ENCODE results near the gene TRIO. TPM values are rescaled to one million over a fixed set of nuclear protein-coding genes. Genes with fewer than 3 reads are reported as not detected.

TRIO gene
- total and polyA plus RNA-seq, 2 of the 8 experiments (the other 6 are each of a cell fraction or from before 2014, with no cell fraction given) = 35.1 to 69.1 TPM

- no peak overlapping the region for H2AFZ ChIP-seq (ENCODE audit: low read length)
- no peak overlapping the region for H2AK5ac ChIP-seq (ENCODE audit: low read depth, low read length)
- H3K23ac ChIP-seq (ENCODE audit: insufficient read length) = no peak overlapping the region
- 95% methylated on average over 3 of the region's 3 CpGs; no CpG with 5 or more reads in 1 of the 2 experiments for WGBS, 2 experiments (ENCODE audit: extremely low coverage in 1 of 2, insufficient coverage in 1 of 2, insufficient read length in 1 of 2, insufficient replicate concordance in 2 of 2, low coverage in 1 of 2, low lambda C conversion rate in 2 of 2, missing lambda C conversion rate in 1 of 2)
- H4K20me1 ChIP-seq (replicated peaks in 1 of 2; ENCODE audit: control insufficient read depth in 1 of 2, insufficient read depth in 2 of 2, low read length in 2 of 2) = peaks cover 9 to 12% of the 10 kb centered on the region in 2 experiments
- DNase-seq (ENCODE audit: low read depth in 1 of 2, low spot score in 2 of 2) (no peak), FAIRE-seq (no peak)
- H2BK20ac ChIP-seq (ENCODE audit: low read length) = no peak overlapping the region
- no peak overlapping the region for H3K4me2 ChIP-seq (ENCODE audit: insufficient read depth in 1 of 2, low read depth in 2 of 2, low read length in 2 of 2)
- H4K5ac ChIP-seq (ENCODE audit: insufficient read length, low read depth, low read length) = no peak overlapping the region
- H2BK5ac ChIP-seq (ENCODE audit: low read depth, low read length) = no peak overlapping the region
- peaks cover 3 to 97% of the 10 kb centered on the region in 2 experiments; a peak in 3 of 4 replicates for H3K79me2 ChIP-seq (ENCODE audit: control insufficient read depth in 1 of 2, insufficient read depth in 2 of 2, low read length in 2 of 2)
- no peak overlapping the region for H2BK15ac ChIP-seq (ENCODE audit: low read length)
- no peaks in the 10 kb centered on the region for H3K27me3 ChIP-seq (replicated peaks in 1 of 4; ENCODE audit: control insufficient read depth in 3 of 4, extremely low read depth in 1 of 4, insufficient read depth in 3 of 4, low read length in 3 of 4)
- H3K9me3 ChIP-seq (ENCODE audit: insufficient read depth in 2 of 2, low read depth in 1 of 2, low read length in 1 of 2) = no peaks in the 10 kb centered on the region
- no peak overlapping the region for H3K56ac ChIP-seq (replicated peaks; ENCODE audit: insufficient read length, low read depth, low read length)
- H3K18ac ChIP-seq (ENCODE audit: extremely low read depth, low read length) = no peak overlapping the region
- CTCF ChIA-PET (ENCODE audit: partially characterized antibody) = interaction anchor here (0.7 to 1.4 kb wide), 2 partner anchors 78 to 314 kb away, joined by 3 read pairs; no protein-coding TSS in a partner anchor
- no peaks in the 10 kb centered on the region for H3K36me3 ChIP-seq (ENCODE audit: control insufficient read depth in 2 of 4, insufficient read depth in 4 of 4, low read length in 3 of 4)
- H3K14ac ChIP-seq (ENCODE audit: insufficient read length) = no peak overlapping the region
- no peak overlapping the region for H3K4ac ChIP-seq (replicated peaks; ENCODE audit: insufficient read length, low read depth, low read length)
- H4K8ac ChIP-seq (ENCODE audit: extremely low read depth, insufficient read depth, low read length) = no peak overlapping the region
- no peak overlapping the region for H2BK12ac ChIP-seq (ENCODE audit: low read depth, low read length)
- POLR2A ChIA-PET (ENCODE audit: partially characterized antibody) = no interaction called here
- H3K4me1 ChIP-seq (replicated peaks in 1 of 4; ENCODE audit: control insufficient read depth in 3 of 4, insufficient read depth in 4 of 4, low read length in 3 of 4) = peaks cover 0 to 6% (median 0%) of the 10 kb centered on the region in 4 experiments; a peak in 2 of 7 replicates
- no peak overlapping the region for H4K91ac ChIP-seq (replicated peaks; ENCODE audit: insufficient read length, low read length)
- no peaks in the 10 kb centered on the region for H3K23me2 ChIP-seq (ENCODE audit: low read depth, low read length)
- H3K4me3 ChIP-seq (ENCODE audit: extremely low read depth in 1 of 4, insufficient read depth in 2 of 4, low read depth in 3 of 4, low read length in 4 of 4) = no peak overlapping the region
- H3K79me1 ChIP-seq (ENCODE audit: low read depth, low read length) = peaks cover 2% of the 10 kb centered on the region; the same call in 1 of the 2 replicates
- no peak overlapping the region for H3K9ac ChIP-seq (replicated peaks in 1 of 4; ENCODE audit: extremely low read depth in 1 of 4, low read depth in 3 of 4, low read length in 3 of 4)
- no peak overlapping the region for H2BK120ac ChIP-seq (replicated peaks; ENCODE audit: low read depth, low read length)
- H3K27ac ChIP-seq (ENCODE audit: low read depth, low read length) = no peak overlapping the region
- TF ChIP-seq SUZ12 (IDR thresholded peaks at IDR 0.05; ENCODE audit: low read length) = no peak
- no peak for TF ChIP-seq ATF3 (IDR thresholded peaks at IDR 0.05; ENCODE audit: insufficient read depth, low read depth, low read length)
- TF ChIP-seq BCL11A (IDR thresholded peaks at IDR 0.05; ENCODE audit: low read depth in 2 of 2, low read length in 2 of 2) = no peak
- TF ChIP-seq MAFK (IDR thresholded peaks at IDR 0.05; ENCODE audit: low read depth, low read length) = no peak
- TF ChIP-seq RNF2 (IDR thresholded peaks at IDR 0.05; ENCODE audit: borderline replicate concordance, low read depth, low read length, missing control alignments, poor library complexity, severe bottlenecking) = no peak
- no peak for TF ChIP-seq SP4 (IDR thresholded peaks at IDR 0.05; ENCODE audit: low read length)
- TF ChIP-seq CTCF (IDR thresholded peaks at IDR 0.05; ENCODE audit: control extremely low read depth in 1 of 3, insufficient read depth in 1 of 3, low read depth in 1 of 3, low read length in 3 of 3) = no peak
- TF ChIP-seq KDM4A (IDR thresholded peaks at IDR 0.05; ENCODE audit: low read depth, low read length, severe bottlenecking) = no peak
- no peak for TF ChIP-seq TCF12 (IDR thresholded peaks at IDR 0.05; ENCODE audit: low read depth, low read length)
- TF ChIP-seq CBX5 (IDR thresholded peaks at IDR 0.05; ENCODE audit: low read depth, low read length) = no peak
Observed at GRCh38 chr5:14191325-14191724, 48.2 kb downstream of the TRIO start.
